WTC11 (cell line): ENCODE results near the gene SMC1B. TPM values are rescaled to one million over a fixed set of nuclear protein-coding genes. Genes with fewer than 3 reads are reported as not detected.

Source experiments
- ATAC-seq: fragments of 200-7000 bp; cut with Tn5 transposase; 2 replicates; pipeline ENCODE4 v1.10.0; 2021; ENCODE audit warnings: mild to moderate bottlenecking, moderate library complexity
- CTCF ChIA-PET: fragments of 300-600 bp; sonication (Branson Sonifier 250); formaldehyde crosslinking; loops from one replicate; lab custom pipeline; 2021; ENCODE audit warnings: antibody characterized with exemption; lab: Charles Lee
- POLR2A ChIA-PET: fragments of 350-600 bp; sonication (Branson Sonifier 250); formaldehyde crosslinking; loops from one replicate; lab custom pipeline; 2021; ENCODE audit warnings: antibody characterized with exemption; lab: Charles Lee
- DNase-seq: peaks from one replicate; pipeline ENCODE4 v3.0.0; 2021; ENCODE audit warnings: low spot score
- H3K27ac Mint-ChIP-seq: 2 replicates; pipeline ENCODE4 v1.8.0; 2021; ENCODE audit warnings: mixed read lengths
- H3K27me3 Mint-ChIP-seq: 2 replicates; pipeline ENCODE4 v1.8.0; 2021; ENCODE audit warnings: low read depth, mild to moderate bottlenecking, moderate library complexity, mixed read lengths
- H3K36me3 Mint-ChIP-seq: 2 replicates; pipeline ENCODE4 v1.8.0; 2021; ENCODE audit warnings: mixed read lengths
- H3K4me1 Mint-ChIP-seq: 2 replicates; pipeline ENCODE4 v1.8.0; 2022; ENCODE audit warnings: mixed read lengths
- H3K4me3 Mint-ChIP-seq: 2 replicates; pipeline ENCODE4 v1.8.0; 2021; ENCODE audit warnings: mild to moderate bottlenecking, moderate library complexity, mixed read lengths
- H3K9me3 Mint-ChIP-seq: 2 replicates; pipeline ENCODE4 v1.8.0; 2021; ENCODE audit warnings: mixed read lengths
- CBFB ChIP-seq: sonication (generic); formaldehyde crosslinking; IDR thresholded peaks from 2 replicates; pipeline ENCODE4 v1.8.1; 2022; ENCODE audit warnings: mild to moderate bottlenecking, low read depth, missing genetic modification reagents
- CDX4 ChIP-seq: fragments of 250-450 bp; sonication (Bioruptor Pico); IDR thresholded peaks from 2 replicates; pipeline ENCODE4 v1.9.0; 2021; ENCODE audit warnings: moderate library complexity, mild to moderate bottlenecking, inconsistent platforms, borderline replicate concordance
- CREM ChIP-seq: sonication (generic); formaldehyde crosslinking; IDR thresholded peaks from 2 replicates; pipeline ENCODE4 v1.8.1; 2022; ENCODE audit warnings: mild to moderate bottlenecking, missing genetic modification reagents, moderate library complexity
- ESRRA ChIP-seq: sonication (generic); formaldehyde crosslinking; IDR thresholded peaks from 2 replicates; pipeline ENCODE4 v1.8.1; 2022; ENCODE audit warnings: mild to moderate bottlenecking, missing genetic modification reagents, borderline replicate concordance
- FOXK1 ChIP-seq: sonication (generic); formaldehyde crosslinking; IDR thresholded peaks from 2 replicates; pipeline ENCODE4 v1.8.0; 2022; ENCODE audit warnings: mild to moderate bottlenecking, moderate library complexity, missing genetic modification reagents
- HMGA2 ChIP-seq: fragments of 250-450 bp; sonication (Bioruptor Pico); IDR thresholded peaks from 2 replicates; pipeline ENCODE4 v1.4.0; 2021; ENCODE audit warnings: mild to moderate bottlenecking, moderate library complexity
- HMGXB4 ChIP-seq: sonication (generic); formaldehyde crosslinking; IDR thresholded peaks from 2 replicates; pipeline ENCODE4 v1.8.1; 2023; ENCODE audit warnings: mild to moderate bottlenecking, moderate library complexity, missing genetic modification reagents
- IRF1 ChIP-seq: sonication (generic); formaldehyde crosslinking; IDR thresholded peaks from 2 replicates; pipeline ENCODE4 v1.8.0; 2023; ENCODE audit warnings: missing genetic modification reagents
- IRF2 ChIP-seq: sonication (generic); formaldehyde crosslinking; IDR thresholded peaks from 2 replicates; pipeline ENCODE4 v1.8.0; 2022; ENCODE audit warnings: low read depth, missing genetic modification reagents, borderline replicate concordance
- MXD4 ChIP-seq: fragments of 250-450 bp; sonication (Bioruptor Pico); IDR thresholded peaks from 2 replicates; pipeline ENCODE4 v1.8.0; 2021; ENCODE audit warnings: mild to moderate bottlenecking, moderate library complexity, borderline replicate concordance
- MYBL2 ChIP-seq: sonication (generic); formaldehyde crosslinking; IDR thresholded peaks from 2 replicates; pipeline ENCODE4 v1.8.1; 2023; ENCODE audit warnings: mild to moderate bottlenecking, moderate library complexity, missing genetic modification reagents
- PREB ChIP-seq: sonication (generic); formaldehyde crosslinking; IDR thresholded peaks from 2 replicates; pipeline ENCODE4 v1.8.1; 2022; ENCODE audit warnings: mild to moderate bottlenecking, missing genetic modification reagents, moderate library complexity, borderline replicate concordance
- SMAD4 ChIP-seq: sonication (generic); formaldehyde crosslinking; IDR thresholded peaks from 2 replicates; pipeline ENCODE4 v1.8.0; 2022; ENCODE audit warnings: mild to moderate bottlenecking, missing genetic modification reagents
- STAT6 ChIP-seq: sonication (generic); formaldehyde crosslinking; conservative IDR thresholded peaks from 2 replicates; pipeline ENCODE4 v1.8.1; 2023; ENCODE audit warnings: mild to moderate bottlenecking, low read depth, missing genetic modification reagents, moderate library complexity
- ZBTB21 ChIP-seq: sonication (generic); formaldehyde crosslinking; IDR thresholded peaks from 2 replicates; pipeline ENCODE4 v1.8.1; 2023; ENCODE audit warnings: mild to moderate bottlenecking, missing genetic modification reagents, borderline replicate concordance
- ZMAT4 ChIP-seq: fragments of 250-450 bp; sonication (Bioruptor Pico); IDR thresholded peaks from 2 replicates; pipeline ENCODE4 v1.9.0; 2021; ENCODE audit warnings: mild to moderate bottlenecking
- ZNF138 ChIP-seq: sonication (generic); formaldehyde crosslinking; conservative IDR thresholded peaks from 2 replicates; pipeline ENCODE4 v1.8.1; 2022; ENCODE audit warnings: mild to moderate bottlenecking, moderate library complexity, missing genetic modification reagents
- ZNF396 ChIP-seq: fragments of 250-450 bp; sonication (Bioruptor Pico); IDR thresholded peaks from 2 replicates; pipeline ENCODE4 v1.8.0; 2021; ENCODE audit warnings: mild to moderate bottlenecking, moderate library complexity, borderline replicate concordance
- ZNF425 ChIP-seq: fragments of 250-450 bp; sonication (Bioruptor Pico); conservative IDR thresholded peaks from 2 replicates; pipeline ENCODE4 v1.9.0; 2021; ENCODE audit warnings: mild to moderate bottlenecking
- ZSCAN18 ChIP-seq: fragments of 250-450 bp; sonication (Bioruptor Pico); IDR thresholded peaks from 2 replicates; pipeline ENCODE4 v2.1.2; 2022; ENCODE audit warnings: mild to moderate bottlenecking, moderate library complexity
- total RNA-seq: library from RNA; stranded (reverse); gene quantifications from 3 replicates; pipeline ENCODE4 v1.2.3, GENCODE V29; 2021

SMC1B gene
- total RNA-seq, 1 experiment from 2014 or later: 0.07 TPM

GRCh38 chr22:45425101-45425500 lies 11.7 kb upstream of the SMC1B start:
- DNase-seq: no peak
- POLR2A ChIA-PET: interaction anchor here (0.7 kb wide), 1 partner anchor 115 kb away, joined by 3 read pairs; no protein-coding TSS in a partner anchor
- Mint-ChIP-seq H3K36me3 (peaks cover 6% of the 10 kb centered on the region; the same call in 1 of the 2 replicates), H3K27me3 (no peaks in the 10 kb centered on the region; the same call in 1 of the 2 replicates), H3K27ac (no peak overlapping the region), H3K9me3 (peaks cover 20% of the 10 kb centered on the region), H3K4me1 (no peaks in the 10 kb centered on the region), H3K4me3 (no peak overlapping the region)
- CTCF ChIA-PET: interaction anchor here (0.7 kb wide), 2 partner anchors 420 to 518 kb away, joined by 4 to 5 read pairs; no protein-coding TSS in a partner anchor
- no peak for ATAC-seq
- TF ChIP-seq IRF1: no peak
- TF ChIP-seq ZNF396 (CRISPR knock-in tag): no peak
- TF ChIP-seq PREB (CRISPR knock-in tag): no peak
- TF ChIP-seq MYBL2 (CRISPR knock-in tag): no peak
- TF ChIP-seq ESRRA (CRISPR knock-in tag): no peak
- TF ChIP-seq HMGXB4 (CRISPR knock-in tag): no peak
- TF ChIP-seq CBFB (CRISPR knock-in tag): no peak
- TF ChIP-seq ZBTB21 (CRISPR knock-in tag): no peak
- no peak for TF ChIP-seq ZNF425 (CRISPR knock-in tag)
- no peak for TF ChIP-seq ZSCAN18 (CRISPR knock-in tag)
- TF ChIP-seq CDX4 (CRISPR knock-in tag): no peak
- TF ChIP-seq ZNF138 (CRISPR knock-in tag): no peak
- no peak for TF ChIP-seq FOXK1

GRCh38 chr22:45424241-45424731 lies 10.9 kb upstream of the SMC1B start:
- no peak overlapping the region for H3K4me3 Mint-ChIP-seq
- H3K27ac Mint-ChIP-seq: no peak overlapping the region
- CTCF ChIA-PET: interaction anchor here (0.7 to 2.6 kb wide), 3 partner anchors 11 to 517 kb away, joined by 4 to 7 read pairs (median 5); partner anchors contain the start of genes RIBC2 and SMC1B
- H3K9me3 Mint-ChIP-seq: peaks cover 22% of the 10 kb centered on the region
- ATAC-seq: peak; percentile 34; the same call in 1 of the 2 replicates
- no peaks in the 10 kb centered on the region; the same call in 1 of the 2 replicates for H3K27me3 Mint-ChIP-seq
- no peak for DNase-seq
- peaks cover 6% of the 10 kb centered on the region for H3K36me3 Mint-ChIP-seq
- POLR2A ChIA-PET: interaction anchor here (0.7 to 1.4 kb wide), 2 partner anchors 8 to 114 kb away, joined by 3 to 4 read pairs; no protein-coding TSS in a partner anchor
- H3K4me1 Mint-ChIP-seq: no peaks in the 10 kb centered on the region
- no peak for TF ChIP-seq SMAD4 (CRISPR knock-in tag)
- no peak for TF ChIP-seq IRF2 (CRISPR knock-in tag)
- no peak for TF ChIP-seq FOXK1
- TF ChIP-seq STAT6 (CRISPR knock-in tag): no peak
- TF ChIP-seq MXD4: no peak
- no peak for TF ChIP-seq ZMAT4 (CRISPR knock-in tag)
- no peak for TF ChIP-seq CREM
- TF ChIP-seq HMGA2: no peak
